Left ventricle myocardium inferior (tissue), 1 donor: Measurements from ENCODE around the gene TRIM45. TPM values are rescaled to one million over a fixed set of nuclear protein-coding genes. Genes with fewer than 3 reads are reported as not detected.

Experiments
- DNase-seq: peaks from one replicate; pipeline ENCODE4 v3.0.0-alpha.2; 2020
- H3K27ac ChIP-seq: fragments of 200-600 bp; replicated peaks from 2 replicates; pipeline ENCODE4 v1.8.0; 2021
- H3K27me3 ChIP-seq: fragments of 200-600 bp; 2 replicates; pipeline ENCODE4 v1.8.0; 2021; ENCODE audit warnings: low read depth
- H3K36me3 ChIP-seq: fragments of 200-600 bp; 2 replicates; pipeline ENCODE4 v1.8.0; 2021
- H3K4me1 ChIP-seq: fragments of 200-600 bp; 2 replicates; pipeline ENCODE4 v1.8.0; 2021
- H3K4me3 ChIP-seq: fragments of 200-600 bp; 2 replicates; pipeline ENCODE4 v1.8.0; 2021; ENCODE audit warnings: mild to moderate bottlenecking, moderate library complexity
- H3K9me3 ChIP-seq: fragments of 200-600 bp; replicated peaks from 2 replicates; pipeline ENCODE4 v1.8.0; 2021
- intact Hi-C: fragments of 100-400 bp; cut with micrococcal nuclease; formaldehyde crosslinking; loops from one replicate; pipeline ENCODE4 v1.11.0; 2022
- total RNA-seq: library from RNA; stranded (reverse); fragmentation: NEBNext Ultra II Directional; extraction: Animal tissue kit (Norgen Biotek cat#: 25700); gene quantifications from one replicate; pipeline ENCODE4 v1.2.1, GENCODE V29; 2021
- TF ChIP-seq, protein P1 (sequence below): fragments of 200-600 bp; IDR thresholded peaks from 2 replicates; pipeline ENCODE4 v1.8.0; 2021; ENCODE audit warnings: antibody characterized with exemption, mild to moderate bottlenecking, borderline replicate concordance
- donor health status: DM: no; HTN: yes; CAD: no; lungs with severe emphysema.

The TRIM45 gene
- total RNA-seq, 1 donor from 2014 or later: 13.0 TPM

- DNase-seq: no peak
- no peaks in the 10 kb centered on the region for H3K4me1 ChIP-seq
- H3K9me3 ChIP-seq: no peaks in the 10 kb centered on the region
- intact Hi-C loops: no loop called here
- TF ChIP-seq, protein P1, sequence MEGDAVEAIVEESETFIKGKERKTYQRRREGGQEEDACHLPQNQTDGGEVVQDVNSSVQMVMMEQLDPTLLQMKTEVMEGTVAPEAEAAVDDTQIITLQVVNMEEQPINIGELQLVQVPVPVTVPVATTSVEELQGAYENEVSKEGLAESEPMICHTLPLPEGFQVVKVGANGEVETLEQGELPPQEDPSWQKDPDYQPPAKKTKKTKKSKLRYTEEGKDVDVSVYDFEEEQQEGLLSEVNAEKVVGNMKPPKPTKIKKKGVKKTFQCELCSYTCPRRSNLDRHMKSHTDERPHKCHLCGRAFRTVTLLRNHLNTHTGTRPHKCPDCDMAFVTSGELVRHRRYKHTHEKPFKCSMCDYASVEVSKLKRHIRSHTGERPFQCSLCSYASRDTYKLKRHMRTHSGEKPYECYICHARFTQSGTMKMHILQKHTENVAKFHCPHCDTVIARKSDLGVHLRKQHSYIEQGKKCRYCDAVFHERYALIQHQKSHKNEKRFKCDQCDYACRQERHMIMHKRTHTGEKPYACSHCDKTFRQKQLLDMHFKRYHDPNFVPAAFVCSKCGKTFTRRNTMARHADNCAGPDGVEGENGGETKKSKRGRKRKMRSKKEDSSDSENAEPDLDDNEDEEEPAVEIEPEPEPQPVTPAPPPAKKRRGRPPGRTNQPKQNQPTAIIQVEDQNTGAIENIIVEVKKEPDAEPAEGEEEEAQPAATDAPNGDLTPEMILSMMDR: no peak
- H3K36me3 ChIP-seq: no peaks in the 10 kb centered on the region
- H3K4me3 ChIP-seq: no peak overlapping the region
- H3K27ac ChIP-seq: no peak overlapping the region
- no peaks in the 10 kb centered on the region for H3K27me3 ChIP-seq
Measured at GRCh38 chr1:117138561-117138960, 17.0 kb upstream of the TRIM45 start.

DNA sequence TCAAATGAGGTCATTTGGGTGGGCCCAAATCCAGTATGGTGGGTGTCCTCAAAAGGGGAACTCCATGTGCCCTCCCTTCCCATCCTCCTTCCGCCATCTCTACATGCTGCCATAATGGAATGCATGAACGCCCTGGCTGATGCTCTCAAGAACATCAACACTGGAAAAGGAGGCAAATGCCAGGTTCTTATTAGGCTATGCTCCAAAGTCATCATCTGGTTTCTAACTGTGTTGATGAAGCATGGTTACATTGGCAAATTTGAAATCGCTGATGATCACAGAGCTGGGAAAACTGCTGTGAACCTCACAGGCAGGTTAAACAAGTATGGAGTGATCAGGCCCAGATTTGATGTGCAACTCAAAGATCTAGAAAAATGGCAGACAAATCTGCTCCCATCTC is 16.6 kb upstream of the TRIM45 start:
- intact Hi-C loops: no loop called here
- no peaks in the 10 kb centered on the region for H3K4me1 ChIP-seq
- TF ChIP-seq, protein P1: no peak

DNA sequence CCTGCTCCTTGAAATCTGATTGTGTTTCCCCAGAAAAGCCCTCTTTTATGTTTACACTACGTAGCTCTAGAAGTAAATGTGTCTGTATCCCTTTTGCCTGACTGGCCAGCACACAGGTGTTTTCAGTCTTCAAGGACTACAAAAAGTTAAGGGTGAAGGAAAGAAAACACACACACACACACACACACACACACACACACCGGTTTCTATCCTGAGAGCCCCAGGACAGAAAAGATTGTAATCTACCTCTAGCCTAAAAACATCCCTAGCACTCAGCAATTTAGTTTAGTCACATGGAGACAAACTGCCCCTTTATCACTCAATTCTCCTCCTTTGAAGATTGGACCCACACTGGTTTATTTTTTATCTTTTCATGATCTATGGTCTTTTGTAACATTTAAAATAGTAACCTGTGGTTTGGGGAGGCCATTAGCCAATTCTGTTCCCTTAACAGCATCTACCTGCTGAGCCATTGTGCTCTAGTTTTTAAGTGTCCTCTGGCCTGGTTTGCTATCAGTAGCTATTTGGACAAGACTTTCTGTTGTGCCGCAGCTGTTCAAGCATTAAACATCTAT is 15.8 kb upstream of the TRIM45 start:
- no peaks in the 10 kb centered on the region for H3K4me1 ChIP-seq
- DNase-seq: no peak
- TF ChIP-seq, protein P1: no peak
- no peaks in the 10 kb centered on the region for H3K36me3 ChIP-seq
- no peaks in the 10 kb centered on the region for H3K9me3 ChIP-seq
- intact Hi-C loops: no loop called here
- H3K4me3 ChIP-seq: no peak overlapping the region
- H3K27me3 ChIP-seq: no peaks in the 10 kb centered on the region
- no peak overlapping the region for H3K27ac ChIP-seq

More for the DNA sequence above, 16.6 kb upstream of the TRIM45 start:
- no peaks in the 10 kb centered on the region for H3K9me3 ChIP-seq
- DNase-seq: no peak
- H3K4me3 ChIP-seq: no peak overlapping the region
- no peak overlapping the region for H3K27ac ChIP-seq
- H3K27me3 ChIP-seq: no peaks in the 10 kb centered on the region
- no peaks in the 10 kb centered on the region for H3K36me3 ChIP-seq

DNA sequence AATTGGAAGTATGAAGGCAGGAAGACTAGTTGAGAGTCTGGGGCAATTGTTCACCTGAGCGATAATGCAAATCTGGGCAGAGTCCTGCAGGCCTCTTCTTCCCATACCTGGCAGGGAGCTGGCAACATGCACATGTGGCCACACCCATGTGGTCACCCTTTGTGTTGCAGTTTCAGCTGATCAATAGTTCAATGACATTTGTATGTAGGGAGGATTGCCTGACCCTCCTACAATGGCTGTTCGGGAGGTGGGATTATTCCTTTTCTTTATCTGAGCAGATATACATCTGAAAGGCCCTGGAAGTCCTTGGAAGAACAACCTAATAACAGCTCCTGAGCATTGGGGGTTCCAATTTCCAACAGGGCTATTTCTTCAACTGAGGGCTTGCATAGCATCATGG is 15.2 kb upstream of the TRIM45 start:
- Histone ChIP-seq H3K4me1 (no peaks in the 10 kb centered on the region), H3K27me3 (no peaks in the 10 kb centered on the region), H3K36me3 (no peaks in the 10 kb centered on the region), H3K9me3 (no peaks in the 10 kb centered on the region), H3K4me3 (no peak overlapping the region), H3K27ac (no peak overlapping the region)
- DNase-seq: no peak
- TF ChIP-seq, protein P1: no peak
- intact Hi-C loops: no loop called here

- TF ChIP-seq, protein P1: no peak
- no peaks in the 10 kb centered on the region for H3K36me3 ChIP-seq
- DNase-seq: no peak
- H3K4me1 ChIP-seq: no peaks in the 10 kb centered on the region
- no peaks in the 10 kb centered on the region for H3K27me3 ChIP-seq
- no peak overlapping the region for H3K4me3 ChIP-seq
- no peak overlapping the region for H3K27ac ChIP-seq
- H3K9me3 ChIP-seq: no peaks in the 10 kb centered on the region
- intact Hi-C loops: no loop called here
Measured at GRCh38 chr1:117135329-117135728, 13.8 kb upstream of the TRIM45 start.

GRCh38 chr1:117130526-117130925 is 9.0 kb upstream of the TRIM45 start:
- intact Hi-C loops: no loop called here
- H3K4me3 ChIP-seq: no peak overlapping the region
- no peaks in the 10 kb centered on the region for H3K36me3 ChIP-seq
- no peak for DNase-seq
- TF ChIP-seq, protein P1: no peak
- no peak overlapping the region for H3K27ac ChIP-seq
- peaks cover 15% of the 10 kb centered on the region for H3K4me1 ChIP-seq
- H3K27me3 ChIP-seq: no peaks in the 10 kb centered on the region
- no peaks in the 10 kb centered on the region for H3K9me3 ChIP-seq
